Sigmoid colon (tissue), 4 donors: Measurements from ENCODE around the gene TMPRSS9.

Experiments used
- CTCF ChIP-seq, 4 experiments: fragments of 450-650 bp in 3 of 4; fragments of 200-600 bp in 1 of 4; IDR thresholded peaks; one replicate each; pipeline ENCODE4 v1.5.1; 2016 to 2019; ENCODE audit warnings: antibody characterized with exemption in 4 of 4, mild to moderate bottlenecking in 3 of 4, moderate library complexity in 2 of 4
- POLR2A ChIP-seq, 2 donors: fragments of 450-650 bp; IDR thresholded peaks; one replicate each; pipeline ENCODE4 v1.6.1; 2016; ENCODE audit warnings: antibody characterized with exemption in 2 of 2, mild to moderate bottlenecking in 2 of 2, moderate library complexity in 2 of 2
- POLR2AphosphoS5 ChIP-seq, 4 donors: sonication (generic); formaldehyde crosslinking; IDR thresholded peaks; one replicate each; pipeline ENCODE4 v1.6.1; 2017; ENCODE audit warnings: antibody characterized with exemption in 4 of 4

DNA sequence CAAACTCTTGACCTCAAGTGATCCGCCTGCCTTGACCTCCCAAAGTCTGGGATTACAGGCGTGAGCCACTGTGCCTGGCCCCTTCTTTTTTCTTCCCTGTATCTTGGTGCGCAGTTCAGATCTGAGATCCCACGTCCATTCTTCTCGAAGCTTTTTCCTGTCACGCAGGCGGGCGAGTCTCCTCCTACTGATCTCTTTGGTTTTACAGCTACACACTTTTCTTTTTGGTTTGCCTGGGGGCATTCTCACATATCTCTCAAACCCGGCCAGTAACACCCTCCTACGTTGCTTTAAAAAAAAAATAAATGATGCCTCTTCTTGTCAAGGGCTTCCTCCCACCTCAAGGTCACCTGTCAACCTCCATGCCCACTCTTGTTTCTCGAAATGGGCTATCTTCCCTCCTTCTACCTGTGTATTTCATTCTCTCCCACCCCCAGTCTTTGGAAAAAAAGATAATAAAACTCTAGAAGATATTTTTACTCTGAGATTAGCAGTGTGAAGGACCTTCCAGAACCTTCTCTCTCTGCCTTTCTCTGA lies 12.1 kb downstream of the TMPRSS9 start:
- TF ChIP-seq POLR2AphosphoS5 (IDR thresholded peaks at IDR 0.05) (no peak), POLR2A (IDR thresholded peaks at IDR 0.05) (no peak), CTCF (IDR thresholded peaks at IDR 0.05) (no peak)
